OCI-LY3 (cell line): ENCODE measurements around the gene REPS1.

Experiments
- H2AFZ ChIP-seq: fragments of 200-600, 300-600 bp; shearing (Covaris generic); 2 replicates; pipeline ENCODE4 v1.6.0; 2014; ENCODE audit warnings: antibody characterized with exemption, low read depth, low read length
- H3K27ac ChIP-seq: fragments of 200-600, 300-600 bp; sonication (generic); 2 replicates; pipeline ENCODE4 v1.5.1; 2014; ENCODE audit warnings: mild to moderate bottlenecking, low read length, moderate library complexity, mixed read lengths
- H3K27me3 ChIP-seq: fragments of 200-600, 300-600 bp; sonication (generic); 2 replicates; pipeline ENCODE4 v1.6.1; 2014; ENCODE audit warnings: low read depth, low read length, mixed read lengths
- H3K36me3 ChIP-seq: fragments of 200-600, 300-600 bp; sonication (generic); replicated peaks from 2 replicates; pipeline ENCODE3; 2014; ENCODE audit warnings: low read depth, low read length, mixed read lengths
- H3K4me1 ChIP-seq: fragments of 300-600, 200-600 bp; sonication (generic); 2 replicates; pipeline ENCODE4 v1.6.1; 2014; ENCODE audit warnings: low read length, mixed read lengths
- H3K4me2 ChIP-seq: fragments of 200-600, 300-600 bp; sonication (generic); 2 replicates; pipeline ENCODE4 v1.6.1; 2014; ENCODE audit warnings: low read length, mixed read lengths
- H3K4me3 ChIP-seq: fragments of 300-600, 200-600 bp; sonication (generic); 2 replicates; pipeline ENCODE4 v1.5.1; 2014; ENCODE audit warnings: antibody characterized with exemption, mild to moderate bottlenecking, low read length, moderate library complexity
- H3K79me2 ChIP-seq: fragments of 300-600, 200-600 bp; shearing (Covaris generic); 2 replicates; pipeline ENCODE4 v1.6.1; 2014; ENCODE audit warnings: mild to moderate bottlenecking, low read length, mixed read lengths
- H3K9ac ChIP-seq: fragments of 300-600, 200-600 bp; shearing (Covaris generic); 2 replicates; pipeline ENCODE4 v1.6.0; 2014; ENCODE audit warnings: mild to moderate bottlenecking, low read length, moderate library complexity
- H3K9me3 ChIP-seq: fragments of 200-600, 300-600 bp; shearing (Covaris generic); 2 replicates; pipeline ENCODE4 v1.6.1; 2014; ENCODE audit warnings: low read length, mixed read lengths; ENCODE audit not compliant: insufficient read depth
- H4K20me1 ChIP-seq: fragments of 200-600, 300-600 bp; sonication (generic); 2 replicates; pipeline ENCODE4 v1.6.1; 2016; ENCODE audit warnings: low read length, mixed read lengths; ENCODE audit not compliant: insufficient read depth
- CTCF ChIP-seq: fragments of 200-600, 300-600 bp; sonication (generic); IDR thresholded peaks from 2 replicates; pipeline ENCODE4 v1.5.1; 2014; ENCODE audit warnings: antibody characterized with exemption, low read length, low read depth
- EZH2phosphoT487 ChIP-seq: fragments of 200-600 bp; shearing (Covaris generic); IDR thresholded peaks from 2 replicates; pipeline ENCODE4 v1.6.1; 2018; ENCODE audit warnings: antibody characterized with exemption, mixed run types, low read depth

Gene REPS1

GRCh38 chr6:138987643-138988468, at the start of gene REPS1:
Gene REPS1, minus strand, starts transcription at chr6:138988253. Its CDS starts 571 bp downstream, at chr6:138987682.
- Histone ChIP-seq H3K9ac (peak within 1 kb of the TSS; percentile 92), H3K9me3 (no peaks in the 10 kb centered on the region), H3K4me3 (peak within 1 kb of the TSS; percentile 100), H3K36me3 (no peaks in the 10 kb centered on the region), H3K27ac (peak within 1 kb of the TSS; percentile 50), H3K4me1 (peaks cover 20% of the 10 kb centered on the region), H3K27me3 (no peaks in the 10 kb centered on the region), H4K20me1 (peaks cover 28% of the 10 kb centered on the region), H3K79me2 (peaks cover 52% of the 10 kb centered on the region), H2AFZ (peak within 1 kb of the TSS; percentile 96), H3K4me2 (peak within 1 kb of the TSS; percentile 93)
- TF ChIP-seq CTCF, result peak; percentile 73
- no peak for TF ChIP-seq EZH2phosphoT487

GRCh38 chr6:139037490-139037889, 49.4 kb upstream of the REPS1 start:
- Histone ChIP-seq H2AFZ (no peak overlapping the region), H3K27ac (no peak overlapping the region), H4K20me1 (no peaks in the 10 kb centered on the region), H3K27me3 (no peaks in the 10 kb centered on the region), H3K9me3 (no peaks in the 10 kb centered on the region), H3K9ac (no peak overlapping the region), H3K36me3 (peaks cover 3% of the 10 kb centered on the region), H3K4me1 (no peaks in the 10 kb centered on the region), H3K4me3 (no peak overlapping the region), H3K4me2 (no peak overlapping the region), H3K79me2 (no peaks in the 10 kb centered on the region)
- TF ChIP-seq CTCF, result no peak
- TF ChIP-seq EZH2phosphoT487, result no peak

GRCh38 chr6:139030228-139030963, 42.3 kb upstream of the REPS1 start:
- Histone ChIP-seq H3K27me3 (no peaks in the 10 kb centered on the region), H3K4me2 (peak overlapping the region; percentile 99), H2AFZ (0 out of 2 replicates have a peak overlapping the region, but pooled peaks have one; percentile 59), H3K36me3 (no peaks in the 10 kb centered on the region), H3K4me3 (peak overlapping the region; percentile 99), H3K4me1 (peaks cover 20% of the 10 kb centered on the region), H4K20me1 (no peaks in the 10 kb centered on the region), H3K9me3 (no peaks in the 10 kb centered on the region), H3K27ac (no peak overlapping the region), H3K79me2 (peaks cover 30% of the 10 kb centered on the region), H3K9ac (peak overlapping the region; percentile 93)
- no peak for TF ChIP-seq EZH2phosphoT487
- TF ChIP-seq CTCF, result no peak
